Stimulated activated CD4-positive, alpha-beta T cell treated with anti-CD3 and anti-CD28 coated beads, Interleukin-15, amount 100 ng/mL, for 24 hours (primary cell): ENCODE results near the gene MBLAC1.

Experiments used
- DNase-seq: peaks from one replicate; pipeline ENCODE4 v3.0.0-alpha.2; 2020

Gene MBLAC1, protein sequence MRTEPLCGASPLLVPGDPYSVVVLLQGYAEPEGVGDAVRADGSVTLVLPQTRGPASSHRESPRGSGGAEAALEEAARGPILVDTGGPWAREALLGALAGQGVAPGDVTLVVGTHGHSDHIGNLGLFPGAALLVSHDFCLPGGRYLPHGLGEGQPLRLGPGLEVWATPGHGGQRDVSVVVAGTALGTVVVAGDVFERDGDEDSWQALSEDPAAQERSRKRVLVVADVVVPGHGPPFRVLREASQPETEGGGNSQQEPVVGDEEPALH

DNA sequence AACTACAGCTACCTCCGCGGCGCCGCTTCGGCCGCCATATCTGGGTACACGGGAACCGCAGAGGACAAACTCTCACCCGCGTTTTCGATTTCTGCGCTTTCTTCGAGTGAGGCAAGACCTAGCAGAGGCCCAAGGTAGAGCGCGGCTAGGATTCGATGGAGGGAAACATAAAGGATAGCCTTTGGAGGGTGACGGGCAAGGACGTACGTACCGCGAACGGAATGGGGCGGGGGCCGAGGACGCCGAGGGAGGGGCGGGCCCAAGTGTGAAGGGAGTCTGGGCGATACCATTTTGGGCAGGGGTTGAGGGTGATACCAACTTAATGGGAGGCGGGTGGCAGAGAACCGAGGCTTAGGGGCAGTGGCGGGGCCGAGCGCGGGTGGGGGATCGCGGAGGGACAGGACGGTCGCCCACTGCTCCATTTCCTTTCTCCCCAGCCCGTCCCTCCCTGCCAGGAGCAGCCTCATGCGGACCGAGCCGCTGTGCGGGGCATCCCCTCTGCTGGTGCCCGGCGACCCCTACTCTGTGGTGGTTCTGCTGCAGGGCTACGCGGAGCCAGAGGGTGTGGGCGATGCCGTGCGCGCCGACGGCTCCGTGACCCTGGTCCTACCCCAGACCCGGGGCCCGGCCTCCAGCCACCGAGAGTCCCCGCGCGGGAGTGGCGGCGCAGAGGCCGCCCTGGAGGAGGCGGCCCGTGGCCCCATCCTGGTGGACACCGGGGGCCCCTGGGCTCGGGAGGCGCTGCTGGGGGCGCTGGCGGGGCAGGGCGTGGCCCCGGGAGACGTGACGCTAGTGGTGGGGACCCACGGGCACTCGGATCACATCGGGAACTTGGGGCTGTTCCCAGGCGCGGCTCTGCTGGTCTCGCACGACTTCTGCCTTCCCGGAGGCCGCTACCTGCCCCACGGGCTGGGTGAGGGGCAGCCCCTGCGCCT, at the start of gene MBLAC1:
TSS of gene MBLAC1 (plus strand) at position 37 of the 935 bp plus-strand sequence. CDS start at position 466, 429 bp downstream.
- DNase-seq: peak; percentile 93

DNA sequence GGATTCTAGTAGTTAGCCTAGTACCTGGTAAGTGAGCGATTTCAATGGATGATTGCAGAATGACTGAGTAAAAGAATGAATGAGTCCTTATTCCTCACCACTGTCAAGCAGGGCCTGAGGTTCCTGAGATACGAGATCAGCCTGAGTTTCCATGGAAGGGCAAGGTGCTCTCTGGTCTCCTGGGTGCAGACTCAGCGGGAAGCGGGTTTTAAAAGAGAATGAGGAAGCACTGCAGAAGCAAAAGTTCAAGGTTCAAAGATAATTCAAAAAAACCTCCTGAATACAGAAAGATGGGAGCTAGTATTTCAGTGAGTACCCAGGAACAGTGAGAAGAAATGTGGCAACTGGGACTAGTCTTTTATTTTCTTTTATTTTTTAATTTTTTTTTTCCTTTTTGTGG, 49.6 kb upstream of the MBLAC1 start:
- no peak for DNase-seq

DNA sequence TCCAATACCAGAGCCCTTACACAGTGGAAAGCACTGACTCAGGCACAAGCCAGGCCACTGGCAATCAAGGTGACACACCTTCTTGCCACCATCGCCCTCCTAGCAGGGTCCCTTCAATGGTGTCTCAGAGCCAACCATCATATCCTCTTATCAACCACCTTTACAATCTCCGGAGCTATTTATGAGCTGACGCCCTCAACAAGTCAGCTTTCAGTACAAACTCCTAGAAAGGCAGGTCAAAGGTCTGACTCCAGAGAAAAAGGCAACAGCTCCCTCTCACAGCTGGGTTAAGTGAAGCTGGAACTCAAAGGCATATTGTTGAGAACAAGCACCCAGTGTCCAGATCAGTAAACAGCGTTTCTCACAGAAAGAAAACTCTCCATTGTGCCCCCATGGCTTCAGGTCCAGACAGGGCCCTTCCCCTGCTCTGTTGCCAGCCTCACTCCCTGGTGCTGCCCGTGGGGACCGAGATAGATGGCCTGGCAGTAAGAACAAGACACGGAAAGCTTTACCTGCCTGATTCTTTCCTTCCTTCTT, 47.7 kb upstream of the MBLAC1 start:
- no peak for DNase-seq

DNA sequence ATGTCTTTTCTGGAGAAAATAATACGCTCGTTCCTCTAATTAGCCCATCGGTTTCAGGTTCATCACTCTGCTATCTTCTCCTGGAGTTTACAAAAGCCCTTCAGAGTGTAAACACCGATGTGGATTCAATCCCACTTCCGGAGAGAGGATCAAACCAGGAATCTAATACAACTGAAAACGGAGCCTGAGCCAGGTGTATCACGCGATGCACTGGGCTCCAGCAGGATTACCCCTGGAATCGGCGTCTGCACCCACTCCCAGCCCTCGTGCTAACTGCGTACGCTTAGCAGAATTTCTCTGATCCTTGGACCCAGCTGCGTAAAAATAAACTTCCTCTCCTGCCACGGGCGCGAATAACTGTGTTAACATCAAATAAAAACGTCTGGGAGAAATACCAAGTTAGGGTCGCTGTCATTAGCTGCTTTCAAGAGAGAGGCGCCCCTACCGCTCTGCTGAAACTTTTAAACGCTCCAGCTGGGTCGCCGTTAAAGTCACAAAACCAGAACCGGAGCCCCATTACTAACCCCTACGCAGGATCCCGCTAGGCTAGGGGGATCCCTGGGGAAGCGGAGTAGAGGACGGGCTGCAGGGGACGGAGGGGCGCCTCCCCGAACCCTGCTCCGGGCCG, 45.7 kb upstream of the MBLAC1 start:
- DNase-seq: no peak

DNA sequence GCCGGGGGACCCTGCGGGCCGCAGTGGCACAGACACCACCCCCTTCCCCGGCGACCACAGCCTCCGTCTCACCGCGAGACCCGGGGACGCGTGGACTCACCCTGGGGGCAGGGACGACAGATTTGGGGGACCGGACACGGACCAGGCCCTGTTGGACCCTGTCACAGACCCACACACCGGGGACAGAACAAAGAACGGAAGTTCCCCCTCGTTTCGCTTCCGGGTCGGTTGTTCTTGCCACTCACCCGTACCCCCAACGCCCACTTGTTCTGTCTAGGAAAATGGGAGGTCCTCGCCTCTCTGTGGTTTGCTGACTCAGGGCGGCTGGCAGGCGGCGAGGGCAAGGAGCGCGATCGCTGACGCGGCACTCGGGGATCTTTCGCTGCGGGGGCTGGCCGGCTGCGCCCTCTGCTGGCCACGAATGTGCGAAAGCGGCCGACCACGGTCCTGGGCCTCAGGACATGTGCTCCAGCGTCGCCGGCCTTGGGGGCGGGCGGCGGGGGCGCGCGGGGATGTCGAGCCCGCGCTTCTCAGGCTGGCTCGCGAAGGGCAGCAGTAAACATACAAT, 45.1 kb upstream of the MBLAC1 start, which contains the start of gene ZNF3:
TSS of gene ZNF3 (minus strand) at position 189 of the 568 bp plus-strand sequence. CDS start 4,366 bp downstream, outside the sequence.
- peak; percentile 98 for DNase-seq

DNA sequence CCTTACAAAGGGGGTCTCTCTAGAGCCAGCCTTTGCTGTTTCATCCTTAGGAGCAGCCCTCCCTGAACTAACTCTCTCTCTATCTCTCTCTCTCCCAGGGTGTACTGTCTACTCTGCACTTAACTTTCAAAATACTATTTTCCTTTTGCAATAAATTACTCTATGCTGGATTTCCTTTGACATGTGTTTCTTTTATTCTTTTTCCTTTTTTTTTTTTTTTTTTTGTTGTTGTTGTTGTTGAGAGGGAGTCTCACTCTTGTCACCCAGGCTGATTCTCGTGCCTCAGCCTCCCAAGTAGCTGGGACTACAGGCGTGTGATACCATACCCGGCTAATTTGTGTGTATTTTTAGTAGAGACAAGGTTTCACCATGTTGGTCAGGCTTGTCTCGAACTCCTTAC, 43.8 kb upstream of the MBLAC1 start:
- DNase-seq: no peak

DNA sequence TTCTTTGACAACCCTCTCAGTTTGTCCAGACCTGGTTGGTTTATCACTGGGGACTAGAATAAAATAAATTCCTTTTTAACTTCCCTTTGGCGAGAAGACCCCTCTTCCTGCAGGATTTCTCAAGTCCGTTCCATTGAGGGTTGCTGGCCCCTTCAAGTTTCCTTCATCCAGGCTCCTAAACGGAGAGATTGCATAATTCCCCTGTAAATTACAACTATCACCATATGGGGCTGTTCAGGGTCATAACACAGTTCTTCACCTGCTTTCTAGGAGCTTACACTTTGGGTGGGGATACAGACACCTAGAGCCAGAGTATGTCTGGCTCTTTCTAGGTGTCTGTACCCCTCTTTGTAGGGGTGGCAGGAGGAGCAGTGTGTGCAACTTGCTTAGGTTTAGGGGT, 41.3 kb upstream of the MBLAC1 start:
- DNase-seq: no peak

DNA sequence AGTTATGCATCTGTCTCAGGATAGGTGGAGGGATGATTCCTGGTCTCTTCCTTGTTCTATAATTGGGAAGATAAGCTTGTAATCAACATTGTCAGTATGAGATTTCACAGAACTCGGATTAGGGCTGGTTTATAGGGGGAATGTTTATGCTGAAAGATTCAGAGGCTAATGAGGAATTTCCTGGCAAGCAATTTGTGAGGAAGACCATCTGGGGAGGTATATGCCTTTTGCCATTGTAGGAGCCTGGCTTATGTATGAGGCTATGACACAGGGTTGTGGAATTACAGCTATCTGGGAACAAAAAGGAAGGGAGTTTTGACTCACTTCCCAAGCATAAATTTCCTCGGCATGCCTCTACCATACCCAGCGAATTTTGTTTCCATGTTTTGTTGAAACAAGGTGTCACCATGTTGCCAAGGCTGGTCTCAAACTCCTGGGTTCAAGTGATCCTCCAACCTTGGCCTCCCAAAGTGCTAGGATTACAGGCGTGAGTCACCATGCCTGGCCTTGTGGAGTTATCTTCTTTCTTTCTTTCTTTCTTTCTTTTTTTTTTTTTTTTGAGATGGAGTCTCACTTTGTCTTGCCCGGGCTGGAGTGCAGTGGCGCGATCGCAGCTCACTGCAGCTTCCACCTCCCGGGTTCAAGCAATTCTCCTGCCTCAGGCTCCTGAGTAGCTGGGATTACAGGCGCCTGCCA, 39.6 kb upstream of the MBLAC1 start:
- DNase-seq: no peak

DNA sequence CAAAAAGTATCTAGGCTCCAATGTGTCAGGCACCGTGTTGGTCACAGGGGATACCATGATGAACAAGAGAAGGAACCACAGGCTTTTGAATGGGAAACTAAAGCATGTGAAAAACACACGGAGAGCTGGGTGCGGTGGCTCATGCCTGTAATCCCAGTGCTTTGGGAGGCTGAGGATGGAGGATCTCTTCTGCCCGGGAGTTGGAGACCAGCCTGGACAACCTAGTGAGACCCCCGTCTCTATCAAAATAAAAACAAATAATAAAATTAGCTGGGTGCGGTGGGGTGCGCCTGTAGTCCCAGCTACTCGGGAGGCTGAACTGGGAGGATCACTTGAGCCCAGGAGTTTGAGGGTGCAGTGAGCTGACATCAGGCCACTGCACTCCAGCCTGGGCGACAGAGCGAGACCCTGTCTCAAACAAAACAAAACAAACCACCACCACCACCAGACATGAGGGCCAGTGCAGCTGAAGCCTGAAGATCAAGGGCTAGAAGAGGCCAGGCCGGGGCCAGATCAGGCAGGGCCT, 38.6 kb upstream of the MBLAC1 start:
- DNase-seq: no peak

DNA sequence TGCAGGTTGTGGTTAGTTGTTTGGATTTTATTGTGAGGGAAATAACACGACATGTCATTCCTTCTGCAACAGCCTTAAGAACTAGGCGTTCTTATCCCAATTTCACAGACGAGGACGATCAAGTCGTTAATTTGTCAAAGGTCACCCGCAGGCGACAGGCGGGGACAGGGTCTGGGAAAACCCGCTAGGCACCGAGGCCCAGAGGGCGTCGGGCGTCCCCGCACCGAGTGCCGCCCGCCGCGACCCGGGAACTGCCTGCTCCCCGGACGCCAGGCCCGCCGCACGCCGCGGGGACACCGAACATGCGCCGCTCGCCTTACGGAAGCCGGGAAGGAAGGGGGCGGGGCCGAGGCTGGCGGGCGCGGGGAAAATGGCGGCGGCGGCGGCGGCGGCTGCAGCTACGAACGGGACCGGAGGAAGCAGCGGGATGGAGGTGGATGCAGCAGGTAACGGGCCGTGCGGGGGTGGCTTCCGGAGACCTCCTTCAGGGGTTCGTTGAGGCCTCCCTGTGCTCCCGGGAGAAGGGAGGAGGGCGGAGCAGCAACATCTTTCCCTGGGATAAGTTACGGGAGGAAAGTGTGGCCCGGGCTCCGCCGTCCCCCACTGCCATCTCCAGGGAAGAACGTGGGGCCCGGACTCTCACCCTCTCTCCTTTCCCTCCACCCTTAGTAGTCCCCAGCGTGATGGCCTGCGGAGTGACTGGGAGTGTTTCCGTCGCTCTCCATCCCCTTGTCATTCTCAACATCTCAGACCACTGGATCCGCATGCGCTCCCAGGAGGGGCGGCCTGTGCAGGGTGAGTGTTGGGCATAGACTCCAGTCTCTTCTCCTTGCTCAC, 37.9 kb upstream of the MBLAC1 start, which contains the start of gene COPS6:
TSS of gene COPS6 (plus strand) at position 349 of the 837 bp plus-strand sequence. CDS start at position 371, 22 bp downstream.
- peak; percentile 91 for DNase-seq

DNA sequence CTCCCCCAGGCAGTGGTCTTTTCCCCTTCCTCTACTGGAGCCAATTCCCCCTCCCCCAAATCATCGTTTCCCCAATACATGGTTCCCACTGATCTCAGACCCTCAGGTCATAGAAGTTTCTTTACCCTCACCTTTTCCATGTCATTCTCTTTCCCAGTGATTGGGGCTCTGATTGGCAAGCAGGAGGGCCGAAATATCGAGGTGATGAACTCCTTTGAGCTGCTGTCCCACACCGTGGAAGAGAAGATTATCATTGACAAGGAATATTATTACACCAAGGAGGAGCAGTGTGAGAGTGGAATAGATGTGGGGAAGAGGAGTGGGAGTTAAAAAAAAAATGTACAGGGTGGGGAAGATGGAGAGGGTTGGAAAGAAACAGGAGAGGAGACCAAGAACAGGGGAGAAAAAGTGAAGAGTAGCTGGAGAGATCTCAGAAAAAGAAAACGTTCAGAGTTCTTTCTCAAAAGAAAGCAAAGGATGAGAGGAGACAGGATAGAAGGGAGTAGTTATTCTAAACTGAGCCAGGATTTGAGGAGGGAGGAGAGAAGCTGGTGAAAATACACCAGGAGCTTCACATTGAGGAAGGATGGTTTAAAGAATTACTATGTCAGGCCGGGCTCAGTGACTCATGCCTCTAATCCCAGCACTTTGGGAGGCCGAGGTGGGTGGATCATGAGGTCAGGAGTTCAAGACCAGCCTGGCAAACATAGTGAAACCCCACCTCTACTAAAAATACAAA, 37.1 kb upstream of the MBLAC1 start:
- no peak for DNase-seq

DNA sequence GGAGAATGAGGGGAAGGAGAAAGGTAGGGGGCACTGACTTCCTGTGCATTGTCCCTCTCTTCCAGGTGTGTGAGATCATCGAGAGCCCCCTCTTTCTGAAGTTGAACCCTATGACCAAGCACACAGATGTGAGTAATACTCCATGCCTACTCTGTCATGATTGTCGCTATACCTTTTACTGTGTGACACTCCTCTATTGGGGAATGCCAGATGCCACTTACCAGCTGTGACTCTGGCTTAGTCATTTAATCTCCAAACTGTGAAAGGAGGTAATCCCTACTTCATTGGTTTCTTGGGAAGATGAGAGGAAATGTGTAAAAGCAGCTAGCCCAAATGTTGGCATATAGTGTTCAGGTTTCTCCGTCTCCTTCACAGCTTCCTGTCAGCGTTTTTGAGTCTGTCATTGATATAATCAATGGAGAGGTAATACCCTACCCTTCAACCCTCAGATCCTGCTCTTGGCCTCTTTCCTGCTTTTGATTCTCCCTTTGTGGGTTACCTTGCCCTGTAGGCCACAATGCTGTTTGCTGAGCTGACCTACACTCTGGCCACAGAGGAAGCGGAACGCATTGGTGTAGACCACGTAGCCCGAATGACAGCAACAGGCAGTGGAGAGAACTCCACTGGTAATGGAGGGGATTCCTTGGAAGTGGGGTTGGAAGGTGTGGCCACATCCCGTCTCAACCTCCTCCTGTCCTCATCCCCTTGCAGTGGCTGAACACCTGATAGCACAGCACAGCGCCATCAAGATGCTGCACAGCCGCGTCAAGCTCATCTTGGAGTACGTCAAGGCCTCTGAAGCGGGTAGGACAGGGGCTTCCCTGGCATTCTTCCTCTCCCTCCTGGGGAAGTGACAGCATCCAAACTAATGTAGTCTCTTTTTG, 36.0 kb upstream of the MBLAC1 start:
- no peak for DNase-seq

DNA sequence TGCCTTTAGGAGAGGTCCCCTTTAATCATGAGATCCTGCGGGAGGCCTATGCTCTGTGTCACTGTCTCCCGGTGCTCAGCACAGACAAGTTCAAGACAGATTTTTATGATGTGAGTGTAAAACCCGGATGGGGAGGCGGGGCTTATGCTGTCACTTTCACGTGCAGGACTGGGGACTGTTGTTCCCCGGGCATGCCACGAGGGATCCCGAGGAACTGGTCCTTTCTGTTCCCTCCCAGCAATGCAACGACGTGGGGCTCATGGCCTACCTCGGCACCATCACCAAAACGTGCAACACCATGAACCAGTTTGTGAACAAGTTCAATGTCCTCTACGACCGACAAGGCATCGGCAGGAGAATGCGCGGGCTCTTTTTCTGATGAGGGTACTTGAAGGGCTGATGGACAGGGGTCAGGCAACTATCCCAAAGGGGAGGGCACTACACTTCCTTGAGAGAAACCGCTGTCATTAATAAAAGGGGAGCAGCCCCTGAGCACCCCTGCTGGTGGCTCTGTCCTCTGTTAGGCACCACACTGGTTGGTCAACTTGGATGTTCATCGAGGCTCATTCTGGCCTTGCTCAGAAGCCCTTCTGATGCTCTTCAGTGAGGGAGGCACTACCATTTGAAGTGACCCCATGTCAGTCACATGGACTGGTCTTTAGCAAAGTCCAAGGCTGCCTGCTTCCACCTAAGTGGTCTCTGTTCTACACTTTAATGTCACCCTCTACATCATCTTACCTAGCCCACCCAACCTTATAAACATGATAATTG, 35.2 kb upstream of the MBLAC1 start:
- peak; percentile 51 for DNase-seq

DNA sequence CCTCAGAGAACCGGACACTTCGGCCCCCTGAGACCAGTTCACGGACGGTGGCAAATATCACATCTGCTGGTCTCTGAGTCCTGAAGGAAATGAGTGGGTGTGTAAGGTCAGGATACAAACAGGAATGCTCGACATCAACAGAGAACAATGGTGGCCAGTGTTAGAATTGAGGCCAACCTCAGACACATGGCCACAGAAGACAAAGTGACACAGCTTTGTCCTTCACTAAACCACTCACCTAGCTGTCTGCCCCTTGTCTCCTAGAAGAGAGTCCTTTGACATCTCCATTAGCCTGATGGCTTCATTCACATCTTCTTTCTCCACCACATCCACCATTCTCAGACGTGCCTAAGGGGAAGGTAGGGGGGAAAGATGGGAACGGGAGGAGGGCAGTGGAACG, 33.7 kb upstream of the MBLAC1 start:
- no peak for DNase-seq

DNA sequence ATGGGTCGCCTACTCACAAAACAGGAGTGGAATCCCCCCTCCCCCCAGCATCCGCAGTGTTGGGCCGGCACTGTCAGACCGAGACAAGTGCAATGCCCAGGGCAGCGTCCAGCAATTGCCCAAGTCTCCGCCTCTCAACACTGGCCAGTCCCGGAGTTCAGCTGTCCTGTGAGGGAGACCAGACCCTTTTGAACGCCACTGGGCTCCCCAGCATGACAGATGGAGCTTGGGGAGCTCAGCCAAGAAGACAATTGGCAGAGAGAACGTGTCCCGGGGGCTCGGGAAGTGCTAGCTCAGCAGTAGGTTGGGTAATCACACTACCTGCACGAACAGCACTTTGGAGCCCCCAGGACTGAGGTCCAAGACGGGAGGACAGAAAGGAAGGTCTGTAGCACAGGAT, 33.3 kb upstream of the MBLAC1 start:
- DNase-seq: no peak

DNA sequence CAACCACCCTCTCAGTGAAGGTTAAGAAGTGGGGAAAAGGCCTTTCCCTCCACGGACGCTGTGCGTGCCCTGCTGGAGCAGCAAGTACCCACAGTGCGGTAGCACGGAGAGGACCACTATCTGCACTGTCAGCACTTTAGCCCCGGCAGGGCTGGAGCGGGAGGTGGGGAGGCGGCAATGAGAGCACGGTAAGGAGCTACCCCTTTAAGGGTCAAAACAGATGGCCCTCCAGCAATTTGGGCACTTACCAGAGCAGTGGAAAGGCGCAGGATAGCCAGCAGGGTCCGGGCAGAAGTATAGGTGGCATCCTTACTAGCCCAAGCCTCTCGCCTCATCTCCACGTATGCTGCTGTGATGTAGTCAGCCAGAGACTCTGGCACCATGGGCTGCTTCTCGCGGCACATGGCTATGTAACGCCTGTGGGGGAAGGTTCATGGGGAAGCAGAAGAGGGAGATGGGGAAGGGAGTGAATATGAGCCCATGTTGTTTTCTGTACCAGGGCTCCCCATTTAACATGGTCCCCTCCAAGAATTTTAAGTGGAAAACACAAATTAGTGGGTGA, 32.8 kb upstream of the MBLAC1 start:
- DNase-seq: no peak

DNA sequence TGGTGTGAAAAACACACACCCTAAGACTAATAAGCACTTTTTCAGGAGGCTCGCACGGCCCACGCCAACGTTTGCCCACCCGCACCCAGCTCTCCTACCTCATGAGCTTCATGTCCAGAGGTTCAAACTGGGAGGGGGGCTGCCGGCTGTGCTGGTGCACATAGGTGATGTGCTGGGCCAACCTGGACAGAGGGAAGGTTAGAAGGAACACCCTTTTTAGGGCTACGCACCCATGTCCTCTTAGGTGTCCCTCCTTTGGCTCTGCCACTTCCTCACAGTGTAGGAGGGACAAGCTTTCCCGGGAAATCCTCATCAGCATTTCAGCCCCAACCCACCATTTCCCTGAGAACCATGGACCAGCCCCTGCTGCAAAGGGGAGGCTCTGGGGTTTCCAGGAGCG, 31.5 kb upstream of the MBLAC1 start:
- no peak for DNase-seq

DNA sequence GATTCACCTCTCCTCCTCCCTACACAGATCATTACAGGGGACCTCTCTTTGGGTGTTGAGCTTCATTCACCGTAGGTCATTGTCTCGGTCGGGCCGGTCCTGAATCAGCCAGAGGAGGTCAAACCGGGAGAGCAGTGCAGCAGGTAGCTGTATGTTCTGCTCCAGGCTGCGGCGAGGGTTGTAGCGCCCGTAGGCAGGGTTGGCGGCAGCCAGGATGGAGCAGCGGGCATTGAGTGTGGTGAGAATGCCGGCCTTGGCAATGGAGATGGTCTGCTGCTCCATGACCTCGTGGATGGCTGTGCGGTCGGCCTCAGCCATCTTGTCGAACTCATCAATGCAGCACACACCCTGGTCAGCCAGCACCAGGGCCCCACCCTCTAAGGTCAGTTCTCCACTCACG, 31.1 kb upstream of the MBLAC1 start:
- DNase-seq: no peak
